Measurements from ENCODE around the gene MARK4. TPM values are rescaled to one million over a fixed set of nuclear protein-coding genes. Genes with fewer than 3 reads are reported as not detected.

Gene MARK4
- total and polyA plus RNA-seq, 2 experiments from 2014 or later, result 14.8 to 23.0 TPM

GRCh38 chr19:45352471-45352870 lies 101.4 kb downstream of the MARK4 start:
- Histone ChIP-seq H3K27me3 (no peaks in the 10 kb centered on the region), H3K9me3 (ENCODE audit: low read depth) (no peaks in the 10 kb centered on the region), H4K20me1 (ENCODE audit: insufficient read depth, poor library complexity, severe bottlenecking) (no peaks in the 10 kb centered on the region), H3K79me2 (no peaks in the 10 kb centered on the region), H3K4me2 (no peak overlapping the region), H3K27ac (no peak overlapping the region), H3K4me1 (ENCODE audit: insufficient read depth) (no peaks in the 10 kb centered on the region), H3K4me3 (no peak overlapping the region), H3K9me2 (replicated peaks; ENCODE audit: insufficient read depth) (no peaks in the 10 kb centered on the region), H3K36me3 (replicated peaks; ENCODE audit: insufficient read depth, low read depth) (no peaks in the 10 kb centered on the region), H2AFZ (no peak overlapping the region)
- 95% methylated on average over 20 of the region's 20 CpGs for WGBS (ENCODE audit: low lambda C conversion rate, missing lambda C conversion rate)
- TF ChIP-seq EZH2phosphoT487 (IDR thresholded peaks at IDR 0.05; ENCODE audit: low read depth, severe bottlenecking, unreplicated experiment) (no peak), EZH2 (IDR thresholded peaks at IDR 0.05; ENCODE audit: borderline replicate concordance) (no peak), CTCF (IDR thresholded peaks at IDR 0.05; ENCODE audit: poor library complexity) (no peak)
- no peak for DNase-seq (ENCODE audit: low spot score)

DNA sequence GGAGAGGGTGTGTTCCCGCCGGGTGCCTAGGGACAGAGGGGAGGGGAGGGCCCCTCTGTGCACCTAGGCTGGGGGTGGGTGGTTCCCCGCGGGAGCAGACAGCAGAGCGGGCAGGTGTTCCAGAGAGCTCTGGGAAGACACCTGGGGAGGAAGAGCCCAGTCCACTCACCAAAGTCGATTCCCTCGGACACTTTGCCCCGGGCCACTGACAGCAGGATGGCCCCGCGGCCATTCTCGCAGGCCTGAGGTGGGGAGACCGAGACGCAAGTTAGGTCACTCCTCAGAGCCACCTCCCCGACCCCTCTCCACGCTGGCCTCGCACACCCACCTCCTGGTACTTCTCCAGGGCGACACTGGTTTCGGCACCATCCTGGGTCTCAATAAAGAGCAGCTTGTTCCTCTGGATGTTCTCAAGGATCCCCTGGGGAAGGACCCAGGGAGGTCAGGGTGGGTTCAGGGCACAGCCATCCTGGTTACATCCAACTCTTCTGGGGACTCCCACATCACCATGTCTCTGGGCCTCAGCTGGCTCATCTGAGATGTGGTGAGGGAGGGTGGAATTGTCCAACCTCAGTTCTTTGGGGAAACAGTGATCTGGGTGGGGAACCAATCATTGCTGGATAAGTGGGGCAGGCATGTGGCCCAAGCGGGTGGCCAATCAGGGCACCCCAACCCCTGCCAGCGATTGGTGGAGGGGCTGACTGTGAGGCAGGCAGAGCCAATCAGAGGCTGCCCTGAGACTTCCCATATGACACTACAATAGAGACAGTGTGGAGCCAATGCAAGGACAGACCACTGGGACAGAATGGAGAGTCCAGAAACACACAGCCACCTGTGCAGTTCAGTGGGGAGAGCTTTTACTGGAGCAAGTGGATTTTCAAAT lies 102.1 kb downstream of the MARK4 start:
- Histone ChIP-seq H3K79me2 (no peaks in the 10 kb centered on the region), H3K4me3 (no peak overlapping the region), H3K4me2 (no peak overlapping the region), H3K9me2 (replicated peaks; ENCODE audit: insufficient read depth) (no peaks in the 10 kb centered on the region), H2AFZ (no peak overlapping the region), H3K9me3 (ENCODE audit: low read depth) (no peaks in the 10 kb centered on the region), H3K27ac (no peak overlapping the region), H4K20me1 (ENCODE audit: insufficient read depth, poor library complexity, severe bottlenecking) (no peaks in the 10 kb centered on the region), H3K4me1 (ENCODE audit: insufficient read depth) (no peaks in the 10 kb centered on the region), H3K27me3 (no peaks in the 10 kb centered on the region), H3K36me3 (replicated peaks; ENCODE audit: insufficient read depth, low read depth) (no peaks in the 10 kb centered on the region)
- WGBS (ENCODE audit: low lambda C conversion rate, missing lambda C conversion rate), result 94% methylated on average over 15 of the region's 20 CpGs
- no peak for TF ChIP-seq CTCF (IDR thresholded peaks at IDR 0.05; ENCODE audit: poor library complexity)
- no peak for TF ChIP-seq EZH2phosphoT487 (IDR thresholded peaks at IDR 0.05; ENCODE audit: low read depth, severe bottlenecking, unreplicated experiment)
- TF ChIP-seq EZH2 (IDR thresholded peaks at IDR 0.05; ENCODE audit: borderline replicate concordance), result no peak
- DNase-seq (ENCODE audit: low spot score), result no peak

DNA sequence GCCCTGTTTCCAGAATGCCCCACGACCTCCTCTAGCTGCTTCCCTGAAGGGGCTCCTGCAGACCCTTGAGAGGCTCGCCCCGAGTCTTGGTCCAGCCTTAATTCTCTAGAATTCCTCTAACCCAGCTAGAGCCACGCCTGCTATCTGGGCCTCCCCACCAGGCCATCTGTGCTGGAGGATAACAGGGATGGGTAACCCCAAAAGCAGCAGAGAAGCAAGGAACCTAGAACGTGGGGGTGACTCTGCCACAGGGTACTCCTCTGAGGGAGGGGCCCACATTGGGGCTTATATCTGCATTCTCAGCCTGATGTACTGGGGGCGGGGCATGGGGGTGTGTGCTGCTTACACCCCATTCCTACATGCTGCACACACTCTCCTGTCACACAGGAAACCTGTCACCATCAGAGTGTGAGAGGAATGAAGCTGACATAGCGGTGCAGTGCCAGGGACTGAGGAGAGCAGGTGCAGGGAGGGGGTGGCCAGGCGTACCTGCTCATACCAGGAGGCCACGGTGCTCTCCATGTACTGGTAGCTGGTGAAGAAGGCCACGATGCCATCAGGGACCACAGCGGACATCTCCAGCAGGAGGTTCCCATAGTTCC lies 103.3 kb downstream of the MARK4 start:
- DNase-seq (ENCODE audit: low spot score), result no peak
- Histone ChIP-seq H3K9me2 (replicated peaks; ENCODE audit: insufficient read depth) (no peaks in the 10 kb centered on the region), H3K4me2 (no peak overlapping the region), H2AFZ (no peak overlapping the region), H3K36me3 (replicated peaks; ENCODE audit: insufficient read depth, low read depth) (no peaks in the 10 kb centered on the region), H3K27ac (no peak overlapping the region), H3K79me2 (no peaks in the 10 kb centered on the region), H4K20me1 (ENCODE audit: insufficient read depth, poor library complexity, severe bottlenecking) (no peaks in the 10 kb centered on the region), H3K27me3 (no peaks in the 10 kb centered on the region), H3K9me3 (ENCODE audit: low read depth) (no peaks in the 10 kb centered on the region), H3K4me3 (no peak overlapping the region), H3K4me1 (ENCODE audit: insufficient read depth) (no peaks in the 10 kb centered on the region)
- 91% methylated on average over 11 of the region's 11 CpGs for WGBS (ENCODE audit: low lambda C conversion rate, missing lambda C conversion rate)
- no peak for TF ChIP-seq EZH2phosphoT487 (IDR thresholded peaks at IDR 0.05; ENCODE audit: low read depth, severe bottlenecking, unreplicated experiment)
- no peak for TF ChIP-seq CTCF (IDR thresholded peaks at IDR 0.05; ENCODE audit: poor library complexity)
- no peak for TF ChIP-seq EZH2 (IDR thresholded peaks at IDR 0.05; ENCODE audit: borderline replicate concordance)

Other genes with a start within 250 kb of the MARK4 start
- 6.3 and 8.5 TPM in 2 replicates for gene RELB, start 249.8 kb upstream of the MARK4 start, total RNA-seq
- gene RELB, start 249.8 kb upstream of the MARK4 start, polyA plus RNA-seq, result 9.1 and 13.9 TPM in 2 replicates
- 32.3 and 56.2 TPM in 2 replicates for gene CLASRP, start 212.2 kb upstream of the MARK4 start, total RNA-seq
- gene CLASRP, start 212.2 kb upstream of the MARK4 start, polyA plus RNA-seq, result 45.8 and 74.5 TPM in 2 replicates
- 0.52 TPM in 1 of 2 replicates, not detected in the other for gene ZNF296, start 174.8 kb upstream of the MARK4 start, total RNA-seq
- gene ZNF296, start 174.8 kb upstream of the MARK4 start, polyA plus RNA-seq, result 1.2 TPM in 1 of 2 replicates, not detected in the other
- 48.8 and 50.7 TPM in 2 replicates for gene GEMIN7, start 172.0 kb upstream of the MARK4 start, total RNA-seq
- gene GEMIN7, start 172.0 kb upstream of the MARK4 start, polyA plus RNA-seq, result 55.3 and 69.0 TPM in 2 replicates
- 28.1 and 30.8 TPM in 2 replicates for gene PPP1R37, start 158.1 kb upstream of the MARK4 start, total RNA-seq
- gene PPP1R37, start 158.1 kb upstream of the MARK4 start, polyA plus RNA-seq, result 14.0 and 15.2 TPM in 2 replicates
- 0.08 and 0.27 TPM in 2 replicates for gene NKPD1, start 90.3 kb upstream of the MARK4 start, total RNA-seq
- 0.50 and 0.60 TPM in 2 replicates for gene NKPD1, start 90.3 kb upstream of the MARK4 start, polyA plus RNA-seq
- 24.6 and 25.7 TPM in 2 replicates for gene TRAPPC6A, start 73.0 kb upstream of the MARK4 start, total RNA-seq
- gene TRAPPC6A, start 73.0 kb upstream of the MARK4 start, polyA plus RNA-seq, result 60.1 and 75.8 TPM in 2 replicates
- 8.4 and 12.5 TPM in 2 replicates for gene BLOC1S3, start 72.5 kb upstream of the MARK4 start, total RNA-seq
- gene BLOC1S3, start 72.5 kb upstream of the MARK4 start, polyA plus RNA-seq, result 15.6 and 17.1 TPM in 2 replicates
- 0.08 and 1.3 TPM in 2 replicates for gene EXOC3L2, start 5.9 kb upstream of the MARK4 start, total RNA-seq
- gene EXOC3L2, start 5.9 kb upstream of the MARK4 start, polyA plus RNA-seq, result 0.13 TPM in 1 of 2 replicates, not detected in the other
- 0.40 and 1.3 TPM in 2 replicates for gene CKM, start 71.6 kb downstream of the MARK4 start, total RNA-seq
- 0.39 and 1.0 TPM in 2 replicates for gene CKM, start 71.6 kb downstream of the MARK4 start, polyA plus RNA-seq
- gene KLC3, start 89.5 kb downstream of the MARK4 start, total RNA-seq, result 3.3 and 5.5 TPM in 2 replicates
- gene KLC3, start 89.5 kb downstream of the MARK4 start, polyA plus RNA-seq, result 2.7 and 7.6 TPM in 2 replicates
- 10.1 and 13.9 TPM in 2 replicates for gene ERCC2, start 119.3 kb downstream of the MARK4 start, total RNA-seq
- gene ERCC2, start 119.3 kb downstream of the MARK4 start, polyA plus RNA-seq, result 7.1 and 7.3 TPM in 2 replicates
- gene PPP1R13L, start 153.8 kb downstream of the MARK4 start, total RNA-seq, result 7.9 and 8.7 TPM in 2 replicates
- gene PPP1R13L, start 153.8 kb downstream of the MARK4 start, polyA plus RNA-seq, result 14.8 and 22.9 TPM in 2 replicates
- gene POLR1G, start 155.4 kb downstream of the MARK4 start, total RNA-seq, result 2.7 and 3.3 TPM in 2 replicates
- 2.4 and 2.5 TPM in 2 replicates for gene POLR1G, start 155.4 kb downstream of the MARK4 start, polyA plus RNA-seq
- gene ERCC1, start 172.6 kb downstream of the MARK4 start, total RNA-seq, result 42.5 and 51.0 TPM in 2 replicates
- 66.7 and 72.8 TPM in 2 replicates for gene ERCC1, start 172.6 kb downstream of the MARK4 start, polyA plus RNA-seq
- 37.9 and 73.1 TPM in 2 replicates for gene FOSB, start 216.7 kb downstream of the MARK4 start, total RNA-seq
- gene FOSB, start 216.7 kb downstream of the MARK4 start, polyA plus RNA-seq, result 114 and 168 TPM in 2 replicates
- 3.4 and 7.8 TPM in 2 replicates for gene RTN2, start 245.8 kb downstream of the MARK4 start, total RNA-seq
- 12.2 and 14.8 TPM in 2 replicates for gene RTN2, start 245.8 kb downstream of the MARK4 start, polyA plus RNA-seq
- gene PPM1N, start 247.2 kb downstream of the MARK4 start, total RNA-seq, result 0.40 and 1.9 TPM in 2 replicates
- gene PPM1N, start 247.2 kb downstream of the MARK4 start, polyA plus RNA-seq, result 0.59 and 1.4 TPM in 2 replicates

All from hepatocyte (in vitro differentiated cells).